GM19035 (cell line): Measurements from ENCODE around the gene ZNF487.
"Not testable (repeated sequence)": the region's sequence is repeated elsewhere in the genome, so short reads cannot be mapped to it uniquely, and the experiment has no call there.

Experiments
- ATAC-seq: cut with Tn5 transposase; IDR thresholded peaks from one replicate; pipeline ENCODE4 v1.9.1; 2021; ENCODE audit not compliant: unreplicated experiment

Gene ZNF487

DNA sequence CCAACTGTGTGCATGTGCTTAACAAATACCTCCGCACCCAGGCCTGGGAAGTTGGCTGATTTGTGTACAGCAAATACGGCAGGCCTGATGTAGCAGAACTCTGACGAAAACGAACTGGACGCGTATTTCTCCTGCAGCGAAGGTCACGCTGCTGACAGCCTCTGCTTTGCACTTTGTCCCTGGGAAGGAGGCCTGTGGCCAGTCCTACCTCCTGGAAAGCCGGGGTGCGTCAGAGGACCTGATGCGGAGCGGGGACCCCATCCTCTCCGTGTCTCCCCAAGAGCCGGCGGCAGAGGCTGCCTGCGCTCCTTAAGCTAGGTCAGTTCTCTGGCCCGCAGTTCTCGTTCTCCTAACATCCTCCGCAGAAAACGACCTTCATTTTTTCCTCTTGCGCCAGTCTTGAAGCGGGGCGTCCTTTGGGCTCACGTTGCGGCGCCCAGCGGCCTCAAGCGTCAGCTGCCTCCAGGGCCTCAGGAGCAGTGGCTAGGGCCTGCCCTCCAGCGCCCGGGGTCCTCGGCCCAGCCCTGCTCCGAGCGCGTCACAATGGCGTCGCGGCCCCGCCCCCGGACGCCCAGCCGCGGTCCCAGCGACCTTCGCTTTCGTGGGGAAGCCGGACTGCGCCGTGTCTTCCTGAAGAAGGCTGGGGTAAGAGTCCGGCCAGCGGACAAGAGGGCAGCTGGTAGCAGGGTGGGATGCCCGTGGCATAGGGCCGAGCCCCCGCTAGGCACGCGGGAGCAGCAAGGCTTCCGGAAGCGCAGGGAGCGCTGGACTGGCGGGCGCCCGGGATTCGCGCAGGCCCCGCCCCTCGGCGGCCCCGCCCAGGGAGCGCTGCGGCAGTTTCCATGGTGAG is at the start of gene ZNF487:
TSS of gene ZNF487 (plus strand) at position 821 of the 850 bp plus-strand sequence. CDS start 38,703 bp downstream, outside the sequence.
- peak; percentile 94 for ATAC-seq

DNA sequence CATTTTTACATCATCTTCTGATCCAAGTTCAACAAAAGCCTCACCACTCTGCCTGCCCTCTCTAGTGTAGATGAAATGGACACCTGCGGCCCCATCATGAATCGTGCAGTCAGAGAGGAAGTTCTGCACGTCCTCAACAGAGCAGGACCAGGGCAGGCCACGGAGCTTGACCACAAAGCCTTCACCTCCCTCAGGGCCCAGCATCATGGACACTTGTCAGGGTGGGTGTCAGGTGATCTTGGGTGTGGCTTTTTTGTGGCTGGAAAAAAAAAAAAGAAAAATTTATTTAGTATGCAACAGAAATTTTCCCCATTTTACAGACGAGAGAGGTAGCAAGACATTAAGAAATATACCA is 49.3 kb upstream of the ZNF487 start:
- no peak for ATAC-seq

DNA sequence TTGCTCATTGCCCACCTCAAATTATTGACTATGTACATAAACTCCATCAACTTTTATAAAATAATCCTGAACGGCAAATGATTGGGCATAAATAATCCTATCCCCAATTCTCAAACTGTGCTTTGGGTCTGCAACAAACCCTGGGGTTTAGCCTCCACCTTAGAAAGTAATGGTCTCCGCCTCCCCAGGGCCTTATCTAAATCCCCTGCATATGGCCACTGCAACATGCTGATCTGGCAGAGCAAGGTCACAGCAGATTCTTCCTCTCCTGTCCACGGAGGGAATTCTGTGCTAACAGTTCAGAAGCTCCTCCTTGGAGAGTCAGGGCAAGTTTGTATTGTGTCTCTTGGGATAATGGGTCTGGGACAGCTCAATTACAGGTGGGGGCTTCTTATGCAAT is 47.0 kb upstream of the ZNF487 start:
- no peak for ATAC-seq

DNA sequence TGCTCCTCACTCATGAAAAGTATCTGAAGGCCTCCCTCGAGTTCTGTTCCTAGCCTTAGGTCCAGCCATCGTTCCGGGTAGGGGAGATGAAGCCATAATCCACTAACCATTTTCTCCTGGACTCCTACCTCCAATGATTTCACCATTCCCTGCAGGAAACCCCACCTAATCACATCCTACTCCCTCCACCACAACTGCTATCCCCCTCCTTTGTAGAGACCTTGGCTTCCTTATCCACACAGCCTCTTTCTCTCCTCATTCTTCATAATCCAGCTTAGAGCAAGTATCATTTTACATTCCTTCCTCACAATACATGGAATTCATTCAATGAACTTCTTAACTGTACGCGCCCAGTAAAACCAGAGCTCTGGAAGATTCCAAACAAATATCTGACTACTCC is 46.6 kb upstream of the ZNF487 start:
- no peak for ATAC-seq

DNA sequence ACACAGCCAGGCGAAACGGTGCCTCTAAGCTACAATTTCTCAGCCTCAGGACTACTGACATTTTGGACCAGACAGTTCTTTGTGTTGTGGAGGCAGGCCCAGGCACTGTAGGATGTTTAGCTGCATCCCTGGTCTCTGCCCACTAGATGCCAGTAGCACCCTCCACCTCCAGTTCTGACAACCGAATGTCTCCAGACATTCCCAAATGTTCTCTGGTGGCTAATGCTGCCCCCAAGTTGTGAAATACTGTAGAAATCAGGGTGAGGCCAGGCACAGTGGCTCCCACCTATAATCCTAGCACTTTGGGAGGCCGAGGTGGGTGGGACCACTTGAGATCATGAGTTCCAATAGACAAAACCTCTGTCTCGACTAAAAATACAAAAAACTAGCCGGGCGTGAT is 46.2 kb upstream of the ZNF487 start:
- no peak for ATAC-seq

DNA sequence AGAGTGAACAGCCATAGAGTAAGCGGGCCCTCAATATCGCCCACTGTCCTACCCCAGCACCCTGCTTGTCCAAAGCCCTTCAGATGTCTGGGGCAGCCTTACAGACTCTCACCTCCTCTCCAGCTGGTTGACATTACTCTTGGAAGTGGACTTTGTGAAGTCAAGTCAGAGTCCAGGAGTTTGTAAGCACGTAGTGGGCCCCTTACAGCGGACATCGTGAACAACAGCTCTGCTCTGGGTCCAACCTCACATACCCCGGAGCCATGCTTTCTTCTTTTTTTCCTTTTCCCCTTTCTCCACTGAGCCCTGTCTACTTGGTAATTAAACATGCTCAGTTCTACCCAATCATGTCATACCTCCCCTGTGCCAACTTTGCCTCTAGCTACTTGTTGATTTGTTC is 45.4 kb upstream of the ZNF487 start:
- no peak for ATAC-seq

DNA sequence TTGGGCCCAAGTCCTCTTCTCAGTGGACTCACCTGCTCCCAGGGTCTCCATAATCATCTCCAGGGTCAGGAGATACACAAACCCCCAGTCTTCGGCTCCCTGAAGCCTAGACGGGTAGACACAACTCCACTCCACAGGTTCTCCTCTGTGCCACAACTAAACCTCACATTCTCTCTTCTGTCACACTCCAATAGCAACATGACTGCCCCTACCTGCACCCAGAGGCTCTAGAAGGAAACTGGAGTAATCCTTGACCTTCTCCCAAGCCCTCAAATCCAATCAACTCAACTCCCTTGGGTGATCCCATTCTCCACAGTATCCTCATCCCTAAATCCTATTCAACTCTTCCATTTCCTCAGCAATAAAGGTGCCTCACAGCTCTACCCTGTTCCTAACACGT is 44.2 kb upstream of the ZNF487 start:
- no peak for ATAC-seq

DNA sequence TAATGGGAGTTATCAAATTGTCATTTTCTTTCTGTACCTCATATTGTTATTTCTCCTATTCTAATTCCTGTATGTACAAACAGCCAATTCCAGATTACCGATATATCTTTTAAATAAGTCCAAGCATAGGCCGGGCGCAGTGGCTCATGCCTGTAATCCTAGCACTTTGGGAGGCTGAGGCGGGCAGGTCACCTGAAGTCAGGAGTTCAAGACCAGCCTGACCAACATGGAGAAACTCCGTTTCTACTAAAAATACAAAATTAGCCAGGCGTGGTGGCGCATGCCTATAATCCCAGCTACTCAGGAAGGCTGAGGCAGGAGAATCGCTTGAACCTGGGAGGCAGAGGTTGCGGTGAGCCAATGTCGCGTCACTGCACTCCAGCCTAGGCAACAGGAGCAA is 43.7 kb upstream of the ZNF487 start:
- ATAC-seq, result not testable (repeated sequence)

DNA sequence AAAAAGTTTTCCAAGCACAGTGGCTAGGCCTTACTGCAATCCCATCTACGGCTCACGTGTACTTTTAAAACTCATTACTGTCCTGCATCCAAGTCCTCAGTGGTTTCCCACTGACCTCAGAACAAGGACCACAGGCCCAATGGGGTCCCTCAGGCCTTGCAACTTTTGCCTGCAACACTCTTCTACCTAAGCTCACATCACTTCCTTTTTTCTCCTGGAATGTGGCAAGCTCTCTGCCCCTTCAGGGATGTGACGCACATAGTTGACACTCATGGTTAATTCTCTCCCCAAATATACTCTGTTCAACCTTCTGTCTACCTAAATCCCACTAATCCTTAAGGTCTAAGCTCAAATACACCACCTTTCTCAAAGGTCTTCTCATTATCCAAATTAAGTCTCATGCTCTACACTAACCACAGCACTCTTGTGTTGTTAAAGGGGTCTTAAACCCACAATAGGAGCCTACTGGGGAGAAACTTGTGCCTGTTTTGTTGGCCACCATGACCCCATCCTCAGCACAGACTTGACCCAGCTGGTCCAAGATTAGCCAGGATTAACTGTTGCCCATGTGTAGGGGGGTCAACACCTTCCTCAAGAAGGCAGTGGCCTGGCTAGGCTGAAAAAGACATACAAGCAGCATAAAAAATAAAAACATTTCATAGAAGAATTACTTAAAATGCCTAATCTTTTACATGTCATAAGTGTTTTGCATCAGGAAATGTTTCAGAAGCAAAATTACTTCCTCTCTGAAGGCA is 43.1 kb upstream of the ZNF487 start:
- ATAC-seq, result no peak

DNA sequence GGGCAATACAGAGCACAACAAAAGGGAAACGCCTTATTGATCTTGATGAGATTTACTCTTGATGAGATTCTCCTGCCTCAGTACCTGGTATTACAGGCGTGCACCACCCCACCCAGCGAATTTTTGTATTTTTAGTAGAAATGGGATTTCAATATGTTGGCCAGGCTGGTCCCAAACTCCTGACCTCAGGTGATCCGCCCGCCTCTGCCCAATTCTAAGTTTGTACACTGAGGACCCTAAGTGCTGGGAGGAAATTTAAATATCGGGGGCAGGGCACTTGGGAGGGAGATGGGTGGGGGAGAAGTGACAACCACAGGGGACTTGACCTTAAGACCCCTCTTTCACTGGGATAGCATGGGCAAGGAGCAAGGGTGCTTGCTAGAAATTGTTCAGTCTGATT is 42.0 kb upstream of the ZNF487 start:
- ATAC-seq, result no peak

DNA sequence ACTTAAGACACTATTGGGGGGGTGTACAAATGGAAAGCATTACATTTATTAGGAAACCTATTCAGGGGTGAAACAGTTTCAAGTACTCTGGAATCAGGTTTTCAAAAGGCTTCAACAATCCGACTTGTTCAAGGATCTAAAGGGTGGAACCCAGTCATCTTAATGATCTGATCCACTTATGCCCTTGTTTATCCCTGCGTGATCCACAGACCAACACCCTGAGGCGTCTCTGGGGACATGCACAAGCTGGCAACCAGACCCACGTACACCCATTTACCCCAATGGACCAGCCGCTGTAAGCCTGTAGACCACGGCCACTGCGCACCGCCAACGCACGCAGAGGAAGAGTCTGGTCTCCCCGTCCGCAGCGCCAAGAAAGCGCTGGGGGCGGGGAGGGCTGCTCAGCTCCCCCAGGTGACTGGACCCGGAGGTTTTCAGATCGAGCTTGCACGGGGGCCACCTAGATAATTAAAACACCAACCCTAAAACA is 41.3 kb upstream of the ZNF487 start:
- no peak for ATAC-seq

DNA sequence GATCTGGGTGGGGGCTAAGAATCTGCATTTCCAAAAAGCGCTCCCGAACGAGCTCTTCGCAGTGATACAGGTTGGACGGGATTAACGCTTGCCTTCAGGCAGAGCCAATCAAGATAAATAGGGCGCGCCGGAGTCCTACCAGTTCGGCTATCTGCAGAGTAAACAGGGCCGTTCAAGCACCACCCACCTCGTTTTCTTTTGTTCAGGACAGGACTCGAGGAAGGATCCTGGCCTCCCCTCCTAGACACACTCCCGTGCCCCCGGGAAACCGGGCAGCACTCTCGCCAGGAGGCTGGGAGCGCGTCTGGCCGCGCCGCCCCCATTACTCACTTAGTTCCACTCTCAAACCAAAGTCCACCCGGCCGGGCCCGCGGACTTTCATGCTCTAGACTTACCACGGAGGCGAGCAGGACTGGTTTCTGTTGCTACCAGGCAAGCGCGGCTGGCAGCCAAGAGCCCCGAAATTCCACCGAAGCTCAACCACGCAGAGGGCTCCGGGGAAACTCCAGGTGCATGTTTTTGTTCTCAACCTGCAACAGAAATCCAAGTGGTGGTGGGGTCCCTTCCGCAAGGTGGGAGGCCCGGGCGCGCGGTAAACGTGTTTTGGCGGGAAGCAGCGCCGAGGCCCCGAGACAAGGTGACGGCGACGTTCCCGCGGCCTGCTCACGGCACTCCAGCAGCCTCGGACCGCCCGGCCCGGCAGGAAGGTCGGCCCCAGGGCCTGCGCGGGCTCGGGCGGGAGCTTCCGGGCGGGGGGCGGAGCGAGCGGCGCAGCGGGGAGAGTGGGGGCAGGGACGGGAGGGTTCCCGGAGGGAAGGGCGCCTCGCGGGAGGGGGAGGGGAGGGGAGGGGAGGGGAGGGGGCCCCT is 40.6 kb upstream of the ZNF487 start:
- peak; percentile 47 for ATAC-seq

DNA sequence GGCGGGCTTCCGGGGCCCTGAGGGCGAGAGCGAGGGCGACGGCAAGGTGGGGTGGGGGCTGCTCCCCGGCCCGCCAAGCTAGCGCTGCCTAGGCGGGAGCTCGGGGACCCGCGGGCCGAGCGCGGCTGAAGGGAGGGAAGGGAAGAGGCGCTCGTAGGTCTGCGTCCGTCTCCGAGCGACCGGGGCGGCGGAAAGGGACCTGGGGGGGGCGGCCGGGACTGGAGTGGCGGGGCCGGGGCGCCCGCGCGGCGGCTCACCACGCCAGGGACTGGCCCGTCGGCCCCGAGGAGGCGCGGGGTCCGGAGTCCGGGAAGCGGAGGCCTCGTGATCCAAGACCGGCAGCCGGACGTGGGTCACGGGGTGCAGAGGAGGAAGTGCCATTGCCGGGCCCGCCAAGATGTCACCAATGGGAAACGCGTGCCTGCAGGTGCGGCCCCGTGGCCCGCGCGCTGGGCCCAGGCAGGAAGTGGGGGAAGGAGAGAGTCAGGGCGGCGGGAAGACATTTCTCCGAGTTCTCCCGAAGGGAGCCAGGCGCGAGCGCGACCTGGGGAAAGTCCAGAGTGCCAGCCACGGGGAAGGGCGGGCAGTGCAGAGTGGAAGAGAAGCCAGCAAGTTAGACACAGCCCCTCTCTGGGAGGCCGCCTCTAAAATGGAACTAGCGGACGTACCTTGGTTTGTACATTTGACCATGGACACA is 39.8 kb upstream of the ZNF487 start:
- peak; percentile 88 for ATAC-seq

DNA sequence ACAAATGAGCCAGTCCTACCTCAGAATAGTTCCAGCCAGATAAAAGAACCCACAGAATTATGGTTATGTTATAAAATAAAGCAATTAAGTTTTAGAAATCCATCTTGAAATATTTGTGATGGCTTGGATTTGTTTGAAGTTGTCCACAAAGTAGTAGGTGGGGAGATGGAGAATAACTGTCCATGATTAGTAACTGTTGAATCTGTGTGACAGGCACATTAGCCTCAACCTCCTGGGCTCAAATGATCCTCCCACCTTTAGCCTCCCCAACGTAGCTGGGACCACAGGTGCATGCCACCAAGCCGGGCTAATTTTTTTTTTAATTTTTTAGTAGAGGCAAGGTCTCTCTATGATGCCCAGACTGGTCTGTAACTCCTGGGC is 38.0 kb upstream of the ZNF487 start:
- ATAC-seq, result no peak

DNA sequence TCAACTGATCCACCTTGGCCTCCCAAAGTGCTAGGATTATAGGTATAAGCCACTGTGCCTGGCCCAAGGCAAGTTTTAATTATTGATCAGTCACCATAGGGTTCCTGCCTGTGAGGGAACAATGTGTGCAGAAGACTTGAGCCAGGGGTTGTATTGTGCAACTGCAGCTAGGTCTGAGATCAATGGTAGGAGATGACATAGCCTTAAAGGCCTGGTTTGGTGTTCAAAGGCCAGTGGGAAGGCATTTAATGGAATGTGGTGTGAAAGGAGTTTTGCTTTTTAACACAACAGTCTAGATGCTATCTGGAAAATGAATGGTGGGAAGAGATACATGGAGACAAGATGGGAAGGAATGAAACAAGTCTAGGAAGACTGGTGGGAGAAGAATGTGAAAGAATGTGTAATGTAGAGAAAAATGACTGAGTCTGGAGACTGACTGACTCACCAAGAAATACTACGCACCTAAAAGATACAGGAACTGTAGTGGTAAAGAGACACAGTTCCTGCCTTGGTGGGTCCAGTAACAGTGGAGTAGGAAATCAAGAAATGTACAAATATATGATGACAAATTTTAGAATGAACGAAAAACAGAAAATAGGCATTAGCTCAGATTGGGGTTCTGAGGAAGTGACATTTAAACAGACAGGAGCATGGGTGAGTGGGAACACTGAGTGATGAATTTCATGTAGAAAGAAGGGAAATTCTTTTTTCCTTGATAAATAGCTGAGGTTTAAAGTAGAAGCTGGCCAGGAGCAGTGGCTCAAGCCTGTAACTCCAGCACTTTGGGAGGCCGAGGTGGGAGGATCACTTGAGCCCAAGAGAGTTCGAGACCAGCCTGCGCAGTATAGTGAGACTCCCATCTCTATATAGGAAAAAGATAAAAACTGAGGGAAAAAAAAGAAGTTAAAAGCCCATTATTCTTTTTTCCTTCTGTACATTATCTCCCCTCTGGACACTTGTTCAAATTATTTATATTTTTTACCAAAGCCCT is 37.3 kb upstream of the ZNF487 start:
- no peak for ATAC-seq

DNA sequence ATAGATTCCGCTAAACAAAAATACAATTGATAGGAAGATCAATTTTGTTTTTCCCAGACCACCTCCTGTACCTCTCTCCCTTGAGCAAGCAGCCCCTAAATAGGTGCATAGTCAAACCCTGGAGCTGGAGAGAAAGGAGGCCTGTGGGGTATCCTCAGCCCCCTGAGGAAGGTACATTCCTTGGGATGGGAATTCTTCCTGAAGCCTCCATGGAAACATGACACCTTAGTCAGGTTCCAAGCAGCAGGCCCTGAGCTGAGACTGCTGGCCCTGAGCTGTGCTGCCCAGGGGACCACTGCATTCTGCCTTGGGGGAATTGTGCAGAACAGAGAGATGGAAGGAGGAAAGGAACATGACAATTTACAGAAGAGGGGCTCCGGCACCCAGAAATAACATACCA is 35.3 kb upstream of the ZNF487 start:
- ATAC-seq, result no peak

DNA sequence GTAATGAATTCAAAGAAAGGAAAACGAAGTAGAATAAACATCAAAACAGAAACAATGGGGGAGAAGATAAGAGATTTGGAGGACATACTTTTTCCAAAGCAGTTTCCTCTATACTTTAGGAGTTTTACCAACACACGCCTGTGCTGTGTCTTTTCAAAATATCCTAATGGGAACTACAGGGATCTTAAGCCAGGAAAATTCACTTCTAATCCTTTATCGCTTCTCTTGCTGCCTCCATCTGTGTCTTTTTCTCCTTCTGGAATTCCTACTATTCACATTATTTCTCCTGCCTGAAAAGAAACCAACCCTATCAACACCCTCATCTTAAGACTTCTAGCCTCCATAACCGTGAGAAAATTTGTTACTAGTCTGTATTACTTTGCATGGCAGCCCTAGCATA is 34.7 kb upstream of the ZNF487 start:
- ATAC-seq, result no peak

DNA sequence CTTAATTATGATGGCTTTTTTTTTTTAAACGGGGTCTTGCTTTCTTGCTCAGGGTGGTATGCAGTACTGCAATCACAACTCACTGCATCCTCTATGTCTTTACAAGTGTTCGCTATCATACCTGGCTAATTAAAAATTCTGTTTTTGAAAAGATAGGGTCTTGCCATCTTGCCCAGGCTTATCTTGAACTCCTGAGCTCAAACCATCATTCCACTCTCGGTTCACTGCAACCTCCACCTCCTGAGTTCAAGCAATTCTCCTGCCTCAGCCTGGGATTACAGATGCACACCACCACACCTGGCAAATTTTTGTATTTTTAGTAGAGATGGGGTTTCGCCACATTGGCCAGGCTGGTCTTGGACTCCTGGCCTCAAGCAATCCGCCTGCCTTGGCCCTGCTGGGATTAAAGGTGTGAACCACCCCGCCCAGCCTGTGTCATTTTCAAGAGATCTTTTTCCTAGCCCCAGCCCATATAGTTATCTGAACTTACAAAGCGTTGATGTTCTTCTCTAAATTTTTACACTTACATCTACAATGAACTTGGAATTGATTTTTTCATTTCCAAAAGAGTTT is 33.9 kb upstream of the ZNF487 start:
- ATAC-seq, result no peak
